Measurements from ENCODE around the gene GNAI2.
"Not testable (repeated sequence)": the region's sequence is repeated elsewhere in the genome, so short reads cannot be mapped to it uniquely, and the experiment has no call there.

The GNAI2 gene

DNA sequence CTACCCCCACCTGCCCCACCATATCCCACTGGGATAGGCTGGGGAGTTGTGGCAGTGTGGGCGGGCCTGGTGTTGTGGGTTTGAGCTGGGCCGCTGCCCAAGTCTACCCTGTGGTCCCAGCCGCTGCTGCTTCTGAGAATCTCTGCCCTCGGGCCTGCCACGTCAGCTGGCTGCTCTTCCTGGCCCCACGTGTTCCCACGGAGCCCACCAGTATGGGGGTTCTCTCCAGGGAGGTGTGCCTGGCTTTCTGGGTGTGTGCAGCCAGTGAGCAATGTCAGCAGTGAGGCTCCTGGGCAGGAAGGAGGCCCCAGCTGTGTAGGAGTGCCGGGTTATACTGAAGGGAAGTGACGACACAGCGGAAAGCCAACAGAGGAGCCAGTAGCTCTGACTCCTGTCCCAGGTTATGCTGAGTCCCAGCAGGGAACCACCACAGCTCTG, 10.5 kb downstream of the GNAI2 start:
- DNase-seq, result peak; percentile 75

DNA sequence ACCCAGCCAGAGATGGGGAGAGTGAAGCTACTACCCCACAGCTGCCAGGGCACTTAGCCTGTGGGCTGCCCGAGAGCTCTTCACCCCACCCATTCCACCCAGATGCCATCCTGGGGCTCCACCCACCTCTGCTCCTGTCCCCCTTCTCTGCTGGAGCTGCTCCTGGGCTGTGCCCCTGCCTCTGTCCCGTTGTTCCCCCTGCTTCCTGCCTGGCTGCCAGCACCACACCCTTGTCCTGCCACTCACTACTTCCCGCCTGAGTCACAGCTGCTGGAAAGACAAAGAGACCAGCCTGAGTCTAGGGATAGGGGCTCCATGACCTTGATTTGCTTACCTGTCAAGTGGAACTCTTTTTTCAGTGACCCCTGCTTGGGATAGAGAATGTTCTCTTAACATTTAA, 12.4 kb downstream of the GNAI2 start:
- no peak for DNase-seq

DNA sequence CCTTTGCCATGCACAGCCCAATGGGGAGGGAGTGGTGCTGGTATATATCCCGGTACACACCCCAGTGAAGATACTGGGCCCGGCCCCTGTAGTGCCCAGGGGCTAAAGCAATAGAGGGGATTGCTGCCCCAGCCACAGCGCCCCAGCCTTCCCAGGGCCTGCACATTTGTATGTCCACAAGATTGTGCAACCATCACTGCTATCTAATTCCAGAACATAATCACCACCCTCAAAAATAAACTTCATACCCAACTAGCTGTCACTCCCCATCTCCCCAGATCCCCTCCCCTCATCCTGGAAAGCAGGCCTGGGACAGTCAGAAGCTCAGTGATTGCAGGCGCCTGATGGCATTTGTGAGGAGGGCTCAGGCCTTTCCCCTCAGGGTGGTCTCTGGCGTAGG, 13.5 kb downstream of the GNAI2 start:
- DNase-seq, result no peak

DNA sequence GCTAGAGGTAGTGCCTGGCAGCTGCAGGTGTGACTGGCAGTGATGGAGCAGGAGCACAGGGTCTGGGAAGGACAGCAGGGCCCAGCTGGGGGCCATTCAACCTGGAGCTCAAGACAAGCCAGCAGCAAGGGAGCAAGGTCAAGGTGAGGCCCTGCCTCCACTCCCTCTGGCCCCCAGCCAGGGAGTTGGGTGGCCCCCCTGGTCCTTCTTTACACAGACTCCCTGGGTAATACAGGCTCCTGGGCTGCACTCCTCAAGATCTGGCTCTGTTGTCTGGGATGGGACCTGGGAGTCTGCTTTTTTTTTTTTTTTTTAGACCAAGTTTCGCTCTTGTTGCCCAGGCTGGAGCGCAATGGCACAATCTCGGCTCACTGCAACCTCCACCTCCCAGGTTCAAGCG, 14.5 kb downstream of the GNAI2 start:
- DNase-seq, result no peak

- DNase-seq, result no peak
Observed at GRCh38 chr3:50251220-50251619, 15.2 kb downstream of the GNAI2 start.

- no peak for DNase-seq
Observed at GRCh38 chr3:50254577-50255250, 18.7 kb downstream of the GNAI2 start.

DNA sequence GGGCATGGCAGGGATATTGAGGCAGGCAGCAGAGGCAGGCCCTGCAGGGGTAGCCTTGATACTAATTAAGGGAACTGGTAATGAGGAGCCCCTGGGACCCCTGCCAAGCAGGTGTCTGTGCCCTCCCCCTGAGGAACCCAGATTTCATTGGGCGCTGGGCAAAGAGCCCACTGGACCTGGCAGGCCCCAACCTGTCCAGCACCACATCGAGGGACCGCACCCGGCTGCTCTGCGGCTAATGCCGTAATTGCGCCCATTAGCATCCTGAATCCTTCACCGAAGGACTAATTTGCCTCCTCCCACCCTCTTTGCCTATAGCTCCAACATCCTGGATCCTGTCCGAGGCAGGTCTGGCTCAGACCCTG, 19.2 kb downstream of the GNAI2 start:
- DNase-seq, result no peak

DNA sequence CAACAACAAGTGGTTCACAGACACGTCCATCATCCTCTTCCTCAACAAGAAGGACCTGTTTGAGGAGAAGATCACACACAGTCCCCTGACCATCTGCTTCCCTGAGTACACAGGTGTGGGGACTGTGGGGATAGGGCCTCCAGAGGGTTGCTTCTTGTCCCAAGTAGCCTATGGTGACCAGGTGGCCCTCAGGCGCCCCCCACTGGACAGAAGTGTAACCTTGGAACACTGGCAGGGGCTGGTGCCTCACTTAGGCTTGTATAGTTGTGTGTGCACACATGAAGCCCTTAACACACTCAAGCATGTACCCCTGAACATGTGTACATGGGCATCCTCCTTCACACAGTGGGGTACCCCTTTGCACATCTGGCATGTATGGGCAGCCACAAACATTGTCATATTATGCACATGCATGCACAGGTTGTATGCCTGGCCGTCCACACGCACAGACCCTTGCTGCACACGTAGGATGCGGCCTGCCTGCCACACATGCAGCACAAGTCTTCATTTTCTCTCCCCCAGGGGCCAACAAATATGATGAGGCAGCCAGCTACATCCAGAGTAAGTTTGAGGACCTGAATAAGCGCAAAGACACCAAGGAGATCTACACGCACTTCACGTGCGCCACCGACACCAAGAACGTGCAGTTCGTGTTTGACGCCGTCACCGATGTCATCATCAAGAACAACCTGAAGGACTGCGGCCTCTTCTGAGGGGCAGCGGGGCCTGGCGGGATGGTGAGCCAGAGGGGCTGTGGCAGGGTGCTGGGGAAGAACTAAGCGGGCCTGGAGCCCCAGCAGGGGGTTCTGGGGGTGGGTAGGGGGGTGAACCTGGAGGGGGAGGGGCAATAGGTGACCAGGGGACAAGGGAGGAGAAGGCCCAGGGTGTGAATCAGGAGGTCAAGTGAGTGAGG, 21.2 kb downstream of the GNAI2 start:
- DNase-seq, result no peak

GRCh38 chr3:50258029-50258680, 22.2 kb downstream of the GNAI2 start:
- no peak for DNase-seq

GRCh38 chr3:50258979-50259378, 23.0 kb downstream of the GNAI2 start:
- DNase-seq, result no peak

- no peak for DNase-seq
Observed at GRCh38 chr3:50259432-50260026, 23.5 kb downstream of the GNAI2 start.

DNA sequence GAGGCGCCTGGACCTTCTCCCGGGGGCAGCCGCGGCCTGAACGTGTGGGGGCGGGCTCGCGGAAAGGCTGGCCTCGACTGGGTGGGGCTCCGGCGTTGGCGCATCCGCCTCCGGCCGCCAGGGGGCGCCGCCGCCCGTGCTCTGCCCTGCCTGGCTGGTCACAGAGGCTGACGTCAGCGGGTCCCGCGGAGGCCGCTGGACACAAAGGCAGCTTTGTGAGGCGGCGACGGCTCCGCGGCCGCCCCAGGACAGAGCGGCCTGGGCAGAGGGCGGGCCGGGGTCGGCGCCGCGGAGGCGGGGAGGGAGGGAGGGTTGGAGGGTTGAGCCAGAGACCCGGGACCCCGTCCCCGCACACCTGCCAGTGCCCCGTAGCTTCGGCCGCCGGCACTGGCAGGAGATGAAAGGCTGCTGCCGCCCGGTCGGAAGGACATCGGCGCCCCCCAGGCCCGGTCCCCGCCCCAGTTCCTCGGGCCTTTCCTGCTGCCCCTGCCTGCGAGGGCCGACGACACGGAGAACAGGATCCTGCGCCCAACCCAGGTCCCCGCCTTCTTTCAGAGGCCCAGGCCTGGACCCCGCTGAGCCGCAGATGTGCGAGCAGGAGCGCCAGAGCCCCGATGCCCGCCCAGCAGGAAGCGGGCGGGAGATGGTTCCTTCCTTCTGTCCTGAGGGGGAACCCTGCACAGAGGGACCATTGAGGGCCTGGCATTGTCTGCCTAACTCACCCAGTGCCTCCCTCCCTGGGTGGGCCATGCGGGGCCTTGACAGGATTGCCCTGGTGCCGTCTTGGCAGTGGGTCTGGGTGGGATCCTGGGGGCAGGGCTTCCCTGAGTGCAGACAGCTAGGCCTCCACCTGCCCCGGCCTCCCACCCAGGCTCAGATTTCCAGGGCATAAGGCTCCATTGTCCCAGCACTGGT, 24.3 kb downstream of the GNAI2 start:
- DNase-seq, result peak; percentile 72

DNA sequence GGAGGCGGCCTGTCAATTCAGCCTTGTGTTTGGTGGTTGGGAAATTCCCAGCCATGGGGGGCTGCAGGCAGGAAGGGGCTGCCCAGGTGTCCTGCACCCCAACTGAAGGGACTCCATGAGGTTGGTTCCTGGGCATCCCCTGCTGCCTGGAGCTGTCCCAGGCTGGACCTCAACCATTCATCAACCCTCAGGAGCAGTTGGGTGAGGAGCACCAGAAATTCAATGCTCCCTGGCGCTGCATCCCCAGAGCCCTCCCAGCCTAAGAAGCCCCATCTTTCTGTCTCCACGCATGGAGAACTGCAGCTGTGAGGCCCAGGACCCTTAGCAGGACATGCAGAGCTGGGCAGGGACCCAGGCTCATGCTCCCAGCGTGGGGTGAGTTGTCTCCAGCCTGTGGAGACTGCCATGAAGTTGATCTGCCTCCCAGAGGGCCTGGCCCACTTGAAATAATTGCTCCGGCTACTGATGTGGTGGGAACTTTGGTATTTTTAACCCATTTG, 25.0 kb downstream of the GNAI2 start:
- DNase-seq, result no peak

- DNase-seq, result no peak
Observed at GRCh38 chr3:50261505-50261904, 25.5 kb downstream of the GNAI2 start.

DNA sequence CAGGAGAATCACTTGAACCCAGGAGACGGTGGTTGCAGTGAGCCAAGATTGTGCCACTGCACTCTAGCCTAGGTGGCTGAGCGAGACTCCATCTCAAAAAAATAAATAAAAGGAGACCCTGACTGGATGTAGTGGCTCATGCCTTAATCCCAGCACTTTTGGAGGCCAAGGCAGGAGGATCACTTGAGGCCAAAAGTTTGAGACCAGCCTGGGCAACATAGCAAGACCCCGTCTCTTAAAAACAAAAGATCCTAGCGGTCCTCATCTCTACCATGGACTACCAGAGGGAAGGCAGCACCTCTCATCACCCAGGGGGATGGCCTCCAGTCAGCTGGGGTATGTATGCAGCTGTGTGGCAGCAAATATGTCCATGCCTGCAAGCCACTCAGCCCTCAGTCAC, 26.2 kb downstream of the GNAI2 start:
- DNase-seq, result not testable (repeated sequence)

DNA sequence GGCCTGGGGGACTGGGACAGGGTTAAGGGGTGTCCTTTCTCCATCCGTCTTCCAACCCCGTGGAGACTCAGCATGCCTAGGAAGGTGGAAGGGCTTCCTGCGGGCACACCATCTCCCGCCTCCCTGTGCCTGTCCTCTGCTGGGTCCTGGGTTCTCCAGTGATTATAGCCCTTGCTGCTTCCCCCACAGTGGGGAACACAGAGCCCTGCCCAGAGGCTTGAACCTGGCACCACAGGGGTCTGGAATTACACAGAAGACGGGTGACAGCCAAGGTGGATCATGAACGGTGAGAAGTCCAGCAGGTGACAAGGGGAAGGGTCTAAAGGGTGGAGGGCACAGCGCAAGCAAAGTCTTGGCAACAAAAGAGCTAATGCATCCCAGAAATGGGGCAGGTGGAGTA, 26.8 kb downstream of the GNAI2 start:
- DNase-seq, result no peak

- DNase-seq, result no peak
Observed at GRCh38 chr3:50263478-50264382, 27.7 kb downstream of the GNAI2 start.

GRCh38 chr3:50264383-50264963, 28.5 kb downstream of the GNAI2 start:
- DNase-seq, result peak; percentile 57

- DNase-seq, result no peak
Observed at GRCh38 chr3:50264964-50265485, 29.0 kb downstream of the GNAI2 start.

- no peak for DNase-seq
Observed at GRCh38 chr3:50265571-50265970, 29.6 kb downstream of the GNAI2 start.

Data from GOT3 (cell line).